ENCODE results near the gene PSORS1C1. TPM values are rescaled to one million over a fixed set of nuclear protein-coding genes. Genes with fewer than 3 reads are reported as not detected.
"Not testable (repeated sequence)": the region's sequence is repeated elsewhere in the genome, so short reads cannot be mapped to it uniquely, and the experiment has no call there.

Gene PSORS1C1
- total RNA-seq, 1 donor from 2014 or later: 10.5 TPM

GRCh38 chr6:31186052-31186734 is 71.6 kb downstream of the PSORS1C1 start:
- intact Hi-C loops (cut with DNase I): no loop called here
- peak overlapping the region; percentile 37 for H3K4me3 ChIP-seq

GRCh38 chr6:31187780-31188194 is 73.2 kb downstream of the PSORS1C1 start:
- intact Hi-C loops (cut with DNase I): no loop called here
- Histone ChIP-seq H3K4me3 (no peak overlapping the region), H3K27ac (peak overlapping the region; percentile 85), H3K36me3 (no peaks in the 10 kb centered on the region), H3K27me3 (ENCODE audit: low read depth) (no peaks in the 10 kb centered on the region), H3K9me3 (no peaks in the 10 kb centered on the region), H3K4me1 (peaks cover 7% of the 10 kb centered on the region)
- TF ChIP-seq CTCF (IDR thresholded peaks at IDR 0.05): no peak
- DNase-seq: no peak
- ATAC-seq: peak; percentile 71 to 89

More at GRCh38 chr6:31186052-31186734, 71.6 kb downstream of the PSORS1C1 start:
- Histone ChIP-seq H3K9me3 (no peaks in the 10 kb centered on the region), H3K4me1 (peaks cover 7% of the 10 kb centered on the region), H3K36me3 (no peaks in the 10 kb centered on the region), H3K27me3 (ENCODE audit: low read depth) (no peaks in the 10 kb centered on the region), H3K27ac (peak overlapping the region; percentile 85)
- peak in 1 of 2 donors; percentile 66 for ATAC-seq
- peak; percentile 68 for DNase-seq
- TF ChIP-seq CTCF (IDR thresholded peaks at IDR 0.05): no peak

- ATAC-seq; H3K36me3 ChIP-seq; H3K9me3 ChIP-seq; H3K27ac ChIP-seq; intact Hi-C loops (cut with DNase I); DNase-seq; H3K27me3 ChIP-seq (ENCODE audit: low read depth); H3K4me3 ChIP-seq: not testable (repeated sequence)
- peaks cover 13% of the 10 kb centered on the region for H3K4me1 ChIP-seq
Observed at GRCh38 chr6:31189223-31189622, 74.6 kb downstream of the PSORS1C1 start.

Other genes starting within 250 kb of the PSORS1C1 start
- 80.9 TPM for gene DDR1, start 230.3 kb upstream of the PSORS1C1 start, total RNA-seq
- 37.1 TPM for gene GTF2H4, start 206.6 kb upstream of the PSORS1C1 start, total RNA-seq
- gene VARS2, start 200.6 kb upstream of the PSORS1C1 start, total RNA-seq: 33.0 TPM
- 351 TPM for gene SFTA2, start 182.6 kb upstream of the PSORS1C1 start, total RNA-seq
- gene MUCL3, start 173.8 kb upstream of the PSORS1C1 start, total RNA-seq: 5.3 TPM
- gene MUC21, start 131.1 kb upstream of the PSORS1C1 start, total RNA-seq: 3.8 TPM
- not detected for gene MUC22, start 104.3 kb upstream of the PSORS1C1 start, total RNA-seq
- gene C6orf15, start 2.2 kb upstream of the PSORS1C1 start, total RNA-seq: not detected
- not detected for gene CDSN, start 5.6 kb downstream of the PSORS1C1 start, total RNA-seq
- not detected for gene PSORS1C2, start 24.3 kb downstream of the PSORS1C1 start, total RNA-seq
- 16.5 TPM for gene CCHCR1, start 43.0 kb downstream of the PSORS1C1 start, total RNA-seq
- 6.2 TPM for gene TCF19, start 43.8 kb downstream of the PSORS1C1 start, total RNA-seq
- gene POU5F1, start 55.9 kb downstream of the PSORS1C1 start, total RNA-seq: 5.0 TPM
- 1,186 TPM for gene HLA-C, start 157.3 kb downstream of the PSORS1C1 start, total RNA-seq
- gene HLA-B, start 242.4 kb downstream of the PSORS1C1 start, total RNA-seq: 2,736 TPM